Measurements from ENCODE around the gene LZTFL1.

DNA sequence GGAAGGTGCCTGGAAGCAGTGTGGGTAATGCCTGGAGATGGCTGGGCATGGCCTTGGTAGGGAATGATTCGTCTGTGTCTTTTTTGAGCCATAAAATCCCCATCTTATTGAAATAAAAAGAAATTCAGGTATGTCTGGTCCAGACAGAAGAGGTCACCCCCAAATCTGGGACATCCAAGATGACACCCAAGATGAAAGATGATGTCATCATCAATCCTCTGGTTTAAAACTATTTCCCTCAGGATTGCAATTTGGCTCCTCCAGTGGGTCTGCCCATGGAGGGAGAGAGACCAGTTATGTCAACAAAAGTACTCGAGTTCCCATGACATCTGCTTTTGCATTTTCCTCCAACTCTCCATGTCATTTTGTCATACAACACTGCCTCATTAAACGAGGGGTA is 27.7 kb upstream of the LZTFL1 start:
- TF ChIP-seq, protein P1, sequence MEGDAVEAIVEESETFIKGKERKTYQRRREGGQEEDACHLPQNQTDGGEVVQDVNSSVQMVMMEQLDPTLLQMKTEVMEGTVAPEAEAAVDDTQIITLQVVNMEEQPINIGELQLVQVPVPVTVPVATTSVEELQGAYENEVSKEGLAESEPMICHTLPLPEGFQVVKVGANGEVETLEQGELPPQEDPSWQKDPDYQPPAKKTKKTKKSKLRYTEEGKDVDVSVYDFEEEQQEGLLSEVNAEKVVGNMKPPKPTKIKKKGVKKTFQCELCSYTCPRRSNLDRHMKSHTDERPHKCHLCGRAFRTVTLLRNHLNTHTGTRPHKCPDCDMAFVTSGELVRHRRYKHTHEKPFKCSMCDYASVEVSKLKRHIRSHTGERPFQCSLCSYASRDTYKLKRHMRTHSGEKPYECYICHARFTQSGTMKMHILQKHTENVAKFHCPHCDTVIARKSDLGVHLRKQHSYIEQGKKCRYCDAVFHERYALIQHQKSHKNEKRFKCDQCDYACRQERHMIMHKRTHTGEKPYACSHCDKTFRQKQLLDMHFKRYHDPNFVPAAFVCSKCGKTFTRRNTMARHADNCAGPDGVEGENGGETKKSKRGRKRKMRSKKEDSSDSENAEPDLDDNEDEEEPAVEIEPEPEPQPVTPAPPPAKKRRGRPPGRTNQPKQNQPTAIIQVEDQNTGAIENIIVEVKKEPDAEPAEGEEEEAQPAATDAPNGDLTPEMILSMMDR (IDR thresholded peaks at IDR 0.05; ENCODE audit: extremely low read depth in 1 of 2, insufficient read depth in 1 of 2, low read depth in 1 of 2, low read length in 2 of 2): no peak
- TF ChIP-seq POLR2A (IDR thresholded peaks at IDR 0.05; ENCODE audit: low read depth, low read length) (no peak), JUN (IDR thresholded peaks at IDR 0.05; ENCODE audit: borderline replicate concordance, insufficient read depth, insufficient read length, low read depth) (no peak), POLR2AphosphoS5 (IDR thresholded peaks at IDR 0.05; ENCODE audit: insufficient read depth, low read depth, low read length) (no peak), EZH2 (IDR thresholded peaks at IDR 0.05; ENCODE audit: borderline replicate concordance, low read depth, low read length, severe bottlenecking) (no peak), GATA2 (IDR thresholded peaks at IDR 0.05; ENCODE audit: insufficient read depth, insufficient read length, low read depth, low read length) (no peak)
- TF ChIP-seq, protein P2, sequence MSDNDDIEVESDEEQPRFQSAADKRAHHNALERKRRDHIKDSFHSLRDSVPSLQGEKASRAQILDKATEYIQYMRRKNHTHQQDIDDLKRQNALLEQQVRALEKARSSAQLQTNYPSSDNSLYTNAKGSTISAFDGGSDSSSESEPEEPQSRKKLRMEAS (IDR thresholded peaks at IDR 0.05; ENCODE audit: insufficient read depth, insufficient read length): no peak
